Measurements from ENCODE around the gene UBE2L5. TPM values are rescaled to one million over a fixed set of nuclear protein-coding genes. Genes with fewer than 3 reads are reported as not detected.

UBE2L5 gene
- total and polyA plus RNA-seq, 2 of the 4 experiments (the other 2 are of a cell fraction) = 0.18 TPM; not detected in 1

- H3K4me1 ChIP-seq (ENCODE audit: control insufficient read depth, insufficient read depth, low read length) = peaks cover 3% of the 10 kb centered on the region
- POLR2A ChIA-PET (ENCODE audit: unreplicated experiment) = interaction anchor here (0.7 kb wide), 1 partner anchor 210 kb away, joined by 3 read pairs; no protein-coding TSS in a partner anchor
Observed at GRCh38 chr13:30429721-30430694, 7.7 kb downstream of the UBE2L5 start.

More at GRCh38 chr13:30429721-30430694, 7.7 kb downstream of the UBE2L5 start:
- H2AK9ac ChIP-seq (replicated peaks; ENCODE audit: low read depth, low read length, poor library complexity) = no peak overlapping the region
- H4K91ac ChIP-seq (ENCODE audit: insufficient read depth, low read depth, low read length) = peak overlapping the region; percentile 82
- H3K27me3 ChIP-seq (ENCODE audit: control insufficient read depth, insufficient read depth, low read length) = no peaks in the 10 kb centered on the region
- no peaks in the 10 kb centered on the region for H3K9me3 ChIP-seq (ENCODE audit: control insufficient read depth, insufficient read depth, low read length)
- H4K5ac ChIP-seq (ENCODE audit: low read depth, low read length) = peak overlapping the region; percentile 85; the same call in 1 of the 2 replicates
- ATAC-seq (ENCODE audit: low read depth) (peak; percentile 93), DNase-seq (peak; percentile 95)
- peak overlapping the region; percentile 62; the same call in 1 of the 2 replicates for H2AK5ac ChIP-seq (ENCODE audit: low read depth, low read length)
- peak overlapping the region; percentile 95 for H2BK20ac ChIP-seq (ENCODE audit: low read depth, low read length)
- H3K4ac ChIP-seq (ENCODE audit: low read depth, low read length) = peak overlapping the region; percentile 86
- H3K18ac ChIP-seq (ENCODE audit: low read depth, low read length) = peak overlapping the region; percentile 66; the same call in 1 of the 2 replicates
- CTCF ChIA-PET = interaction anchor here (1.2 kb wide), 1 partner anchor 32 kb away, joined by 10 read pairs; no protein-coding TSS in a partner anchor
- WGBS, 2 experiments (ENCODE audit: extremely low coverage in 2 of 2, insufficient read length in 1 of 2) = no CpG with 5 or more reads among the region's 6 CpGs
- H2BK15ac ChIP-seq (ENCODE audit: low read depth, low read length) = peak overlapping the region; percentile 83; the same call in 2 of the 3 replicates
- H3K4me3 ChIP-seq (ENCODE audit: insufficient read depth, low read depth, low read length) = no peak overlapping the region
- no peaks in the 10 kb centered on the region for H3K36me3 ChIP-seq (ENCODE audit: control insufficient read depth, insufficient read depth, low read length)
- peak overlapping the region in 1 of 2 experiments; percentile 91; a peak in 1 of 4 replicates for H4K8ac ChIP-seq (ENCODE audit: low read depth in 2 of 2, low read length in 2 of 2)
- H3K27ac ChIP-seq (ENCODE audit: insufficient read depth, low read length) = peak overlapping the region; percentile 62
- H3K9ac ChIP-seq (ENCODE audit: low read depth, low read length) = peak overlapping the region; percentile 21; the same call in 1 of the 2 replicates
- H3K56ac ChIP-seq (ENCODE audit: extremely low read depth, insufficient read depth, low read length) = peak overlapping the region; percentile 22; the same call in 1 of the 2 replicates
- H2AFZ ChIP-seq (replicated peaks; ENCODE audit: low read length, poor library complexity) = peak overlapping the region; percentile 78
- H2BK5ac ChIP-seq (ENCODE audit: low read depth, low read length, poor library complexity, severe bottlenecking) = peak overlapping the region; percentile 80
- H3K14ac ChIP-seq (replicated peaks; ENCODE audit: low read depth, low read length) = peak overlapping the region; percentile 82
- TF ChIP-seq MXI1 (IDR thresholded peaks at IDR 0.05; ENCODE audit: borderline replicate concordance, low read depth, low read length) (0 out of 2 replicates have a peak, but pooled peaks have one; percentile 19), CEBPB (IDR thresholded peaks at IDR 0.05; ENCODE audit: low read depth, low read length) (no peak), BHLHE40 (IDR thresholded peaks at IDR 0.05; ENCODE audit: low read depth, low read length) (peak; percentile 71; the same call in 1 of the 2 replicates), MAFK (IDR thresholded peaks at IDR 0.05; ENCODE audit: low read depth, low read length) (peak; percentile 53), FOS (IDR thresholded peaks at IDR 0.05; ENCODE audit: low read depth, low read length) (peak; percentile 99)
- intact Hi-C loops (cut with micrococcal nuclease) (no loop called here), dilution Hi-C loops (cut with HindIII; ENCODE audit: low sequenced_read_pairs, unreplicated experiment) (no loop called here), in situ Hi-C loops (cut with MboI; ENCODE audit: low sequenced_read_pairs) (no loop called here)
- H3K23ac ChIP-seq (ENCODE audit: low read depth, low read length) = peak overlapping the region; percentile 54; the same call in 1 of the 2 replicates
- no peaks in the 10 kb centered on the region for H3K79me1 ChIP-seq (ENCODE audit: low read depth in 1 of 2, low read length in 2 of 2)
- BruUV-seq (replicated peaks) = no TSS peak
- no peaks in the 10 kb centered on the region for H4K20me1 ChIP-seq (ENCODE audit: insufficient read depth, low read length)
- peak overlapping the region; percentile 89 for H2BK120ac ChIP-seq (ENCODE audit: low read depth, low read length)
- peaks cover 6% of the 10 kb centered on the region for H3K9me1 ChIP-seq (ENCODE audit: insufficient read depth, low read length)
- peak overlapping the region; percentile 82 for H3K4me2 ChIP-seq (ENCODE audit: low read depth, low read length)
